ENCODE measurements around the gene KCNK5. TPM values are rescaled to one million over a fixed set of nuclear protein-coding genes. Genes with fewer than 3 reads are reported as not detected.

Gene KCNK5
- total RNA-seq, 4 donors from 2014 or later, result 10.0 to 110 (median 49.7) TPM

DNA sequence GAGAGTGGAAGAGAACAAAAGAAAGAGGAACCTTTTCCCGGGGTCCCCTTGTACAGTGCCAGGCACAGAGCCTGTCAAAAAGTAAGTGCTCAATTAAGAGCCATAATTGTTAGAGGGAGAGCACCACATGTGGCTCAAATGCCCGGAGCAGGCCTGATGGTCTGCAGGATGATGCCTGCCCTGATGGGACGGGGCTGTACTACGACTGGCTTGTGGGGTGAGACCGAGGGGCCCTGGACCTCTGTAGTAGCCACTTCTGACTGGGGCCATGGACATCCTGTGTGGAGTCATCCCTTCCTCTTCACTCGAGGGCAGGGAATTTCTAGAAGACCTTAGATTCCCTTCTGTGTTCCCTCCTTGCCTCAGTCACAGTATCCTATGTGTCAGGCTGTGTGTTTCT is 47.9 kb downstream of the KCNK5 start:
- no peak for DNase-seq (ENCODE audit: low spot score in 2 of 2)
- 64 to 81% methylated on average over 6 of the region's 6 CpGs for WGBS, 2 donors
- H3K4me3 ChIP-seq (ENCODE audit: low read depth, poor library complexity, severe bottlenecking), result no peak overlapping the region
- TF ChIP-seq, protein P1, sequence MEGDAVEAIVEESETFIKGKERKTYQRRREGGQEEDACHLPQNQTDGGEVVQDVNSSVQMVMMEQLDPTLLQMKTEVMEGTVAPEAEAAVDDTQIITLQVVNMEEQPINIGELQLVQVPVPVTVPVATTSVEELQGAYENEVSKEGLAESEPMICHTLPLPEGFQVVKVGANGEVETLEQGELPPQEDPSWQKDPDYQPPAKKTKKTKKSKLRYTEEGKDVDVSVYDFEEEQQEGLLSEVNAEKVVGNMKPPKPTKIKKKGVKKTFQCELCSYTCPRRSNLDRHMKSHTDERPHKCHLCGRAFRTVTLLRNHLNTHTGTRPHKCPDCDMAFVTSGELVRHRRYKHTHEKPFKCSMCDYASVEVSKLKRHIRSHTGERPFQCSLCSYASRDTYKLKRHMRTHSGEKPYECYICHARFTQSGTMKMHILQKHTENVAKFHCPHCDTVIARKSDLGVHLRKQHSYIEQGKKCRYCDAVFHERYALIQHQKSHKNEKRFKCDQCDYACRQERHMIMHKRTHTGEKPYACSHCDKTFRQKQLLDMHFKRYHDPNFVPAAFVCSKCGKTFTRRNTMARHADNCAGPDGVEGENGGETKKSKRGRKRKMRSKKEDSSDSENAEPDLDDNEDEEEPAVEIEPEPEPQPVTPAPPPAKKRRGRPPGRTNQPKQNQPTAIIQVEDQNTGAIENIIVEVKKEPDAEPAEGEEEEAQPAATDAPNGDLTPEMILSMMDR (IDR thresholded peaks at IDR 0.05), result no peak
- TF ChIP-seq POLR2A (IDR thresholded peaks at IDR 0.05), result no peak
- intact Hi-C loops (cut with DNase I; ENCODE audit: low total_unique reads), result no loop called here

DNA sequence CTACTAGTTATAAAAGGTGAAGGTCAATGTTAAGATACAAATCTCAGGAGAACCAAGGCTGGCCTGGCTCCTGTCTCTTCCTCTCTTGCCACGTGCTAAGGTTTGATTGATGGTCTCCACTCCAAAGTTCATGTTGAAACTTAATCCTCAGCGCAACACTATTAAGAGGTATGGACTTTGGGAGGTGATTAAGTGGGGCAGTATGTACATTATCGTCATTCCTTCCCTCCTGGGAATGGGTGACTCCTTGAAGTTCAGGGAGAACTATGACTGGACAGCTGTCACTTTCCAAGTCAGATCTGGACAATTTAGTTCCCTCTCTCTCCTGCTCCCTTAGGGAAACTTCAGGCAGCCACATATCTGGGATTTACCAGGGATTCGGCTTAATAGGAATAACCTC is 50.5 kb downstream of the KCNK5 start:
- TF ChIP-seq, protein P1 (IDR thresholded peaks at IDR 0.05), result no peak
- no peak for TF ChIP-seq POLR2A (IDR thresholded peaks at IDR 0.05)
- intact Hi-C loops (cut with DNase I; ENCODE audit: low total_unique reads), result no loop called here
- no peak overlapping the region for H3K4me3 ChIP-seq (ENCODE audit: low read depth, poor library complexity, severe bottlenecking)
- no peak for DNase-seq (ENCODE audit: low spot score in 2 of 2)
- WGBS, 2 donors, result 76% methylated on average over 4 of the region's 4 CpGs

DNA sequence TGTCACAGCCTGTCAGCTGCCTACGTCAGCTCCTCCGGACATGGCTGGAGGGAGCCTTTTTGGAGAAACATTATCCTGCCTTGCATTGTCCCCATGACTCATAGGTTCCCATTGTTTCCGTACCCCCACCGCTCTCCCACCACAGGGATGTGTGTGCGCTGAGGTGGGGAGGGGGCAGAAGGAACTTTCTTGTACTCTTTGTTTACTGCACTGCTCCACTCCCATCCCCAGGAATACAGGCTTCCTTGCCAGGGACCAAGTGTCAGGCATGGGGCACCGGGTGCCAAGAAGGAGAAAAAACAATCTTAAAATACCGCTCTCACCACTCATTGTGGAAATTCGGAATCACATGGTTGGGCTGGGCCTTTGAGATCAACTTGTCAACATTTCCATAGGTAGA is 51.0 kb downstream of the KCNK5 start:
- TF ChIP-seq, protein P1 (IDR thresholded peaks at IDR 0.05), result no peak
- TF ChIP-seq POLR2A (IDR thresholded peaks at IDR 0.05), result no peak
- 74 to 82% methylated on average over 8 of the region's 8 CpGs for WGBS, 2 donors
- H3K4me3 ChIP-seq (ENCODE audit: low read depth, poor library complexity, severe bottlenecking), result no peak overlapping the region
- intact Hi-C loops (cut with DNase I; ENCODE audit: low total_unique reads), result no loop called here
- no peak for DNase-seq (ENCODE audit: low spot score in 2 of 2)

DNA sequence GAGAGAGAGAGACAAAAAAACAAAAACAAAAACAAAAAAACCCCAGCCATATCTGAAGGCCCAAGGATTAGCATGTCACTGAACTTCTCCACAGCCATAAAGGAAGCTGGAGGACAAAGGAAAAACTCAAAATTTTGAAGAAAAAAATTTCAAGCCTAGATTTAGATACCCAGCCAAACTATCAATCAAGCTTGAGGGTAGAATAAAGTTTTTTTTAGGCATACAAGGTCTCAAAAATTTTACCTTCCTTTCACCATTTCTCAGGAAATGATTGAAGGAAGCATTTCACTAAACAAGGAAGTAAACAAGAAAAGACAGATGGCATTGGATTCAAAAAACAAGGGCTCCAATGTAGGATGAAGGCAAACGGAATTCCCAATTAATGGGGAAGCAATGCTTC is 52.1 kb downstream of the KCNK5 start:
- intact Hi-C loops (cut with DNase I; ENCODE audit: low total_unique reads), result no loop called here
- WGBS, 2 donors, result 85 to 86% methylated on average over 1 of the region's 1 CpG
- no peak overlapping the region for H3K4me3 ChIP-seq (ENCODE audit: low read depth, poor library complexity, severe bottlenecking)
- no peak for TF ChIP-seq POLR2A (IDR thresholded peaks at IDR 0.05)
- TF ChIP-seq, protein P1 (IDR thresholded peaks at IDR 0.05), result no peak
- no peak for DNase-seq (ENCODE audit: low spot score in 2 of 2)

DNA sequence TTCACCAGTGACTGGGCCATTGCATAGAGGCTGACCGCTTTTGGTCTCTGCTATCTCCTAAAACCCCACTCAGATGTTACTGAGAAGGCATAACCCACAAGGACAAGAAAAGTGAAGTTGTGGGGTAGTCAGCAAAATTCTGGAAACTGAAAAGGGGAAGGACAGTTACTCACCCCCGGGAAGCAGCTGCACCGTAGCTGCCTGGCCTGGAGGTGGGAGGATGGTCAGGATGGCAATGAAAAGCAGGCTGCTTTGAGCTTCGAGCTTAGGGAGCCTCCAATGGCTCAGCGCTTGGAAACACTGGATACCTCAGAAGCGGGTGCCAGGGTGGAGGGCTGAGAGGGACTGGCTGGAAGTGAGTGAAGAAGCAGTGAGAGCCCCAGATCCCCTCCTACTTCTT is 56.0 kb downstream of the KCNK5 start:
- no peak for TF ChIP-seq POLR2A (IDR thresholded peaks at IDR 0.05)
- TF ChIP-seq, protein P1 (IDR thresholded peaks at IDR 0.05), result no peak
- peak in 1 of 2 donors; percentile 58 for DNase-seq (ENCODE audit: low spot score in 2 of 2)
- WGBS, 2 donors, result 73 to 77% methylated on average over 6 of the region's 6 CpGs
- intact Hi-C loops (cut with DNase I; ENCODE audit: low total_unique reads), result no loop called here
- no peak overlapping the region for H3K4me3 ChIP-seq (ENCODE audit: low read depth, poor library complexity, severe bottlenecking)

DNA sequence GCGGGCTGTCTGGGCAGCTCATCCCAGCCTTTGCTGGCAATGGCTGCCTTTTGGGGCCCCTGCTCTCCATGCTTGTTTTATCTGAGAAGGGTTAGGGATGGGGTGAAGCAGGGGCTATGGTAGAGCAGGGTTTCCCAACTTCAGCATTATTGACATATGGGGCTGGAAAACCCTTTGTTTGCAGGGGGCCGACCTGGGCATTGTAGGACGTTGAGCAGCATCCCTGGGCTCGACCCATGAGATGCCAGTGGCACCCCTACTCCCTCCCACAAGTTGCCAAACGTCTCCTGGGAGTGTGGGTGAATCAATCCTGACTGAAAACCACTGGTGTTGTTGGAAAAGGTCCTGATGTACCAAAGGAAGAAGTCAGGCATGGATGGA is 56.9 kb downstream of the KCNK5 start:
- TF ChIP-seq POLR2A (IDR thresholded peaks at IDR 0.05), result no peak
- TF ChIP-seq, protein P1 (IDR thresholded peaks at IDR 0.05), result no peak
- no peak overlapping the region for H3K4me3 ChIP-seq (ENCODE audit: low read depth, poor library complexity, severe bottlenecking)
- peak in 1 of 2 donors; percentile 70 for DNase-seq (ENCODE audit: low spot score in 2 of 2)
- 52 to 77% methylated on average over 4 to 5 of the region's 5 CpGs for WGBS, 2 donors
- intact Hi-C loops (cut with DNase I; ENCODE audit: low total_unique reads), result no loop called here
